GM21576 (cell line): Measurements from ENCODE around the gene TXK.

Experiments
- ATAC-seq: cut with Tn5 transposase; IDR thresholded peaks from one replicate; pipeline ENCODE4 v1.9.1; 2021; ENCODE audit warnings: mild to moderate bottlenecking, moderate library complexity; ENCODE audit not compliant: unreplicated experiment

Gene TXK

GRCh38 chr4:48108309-48109073, 25.6 kb downstream of the TXK start:
- no peak for ATAC-seq

GRCh38 chr4:48105230-48105629, 28.8 kb downstream of the TXK start:
- no peak for ATAC-seq

- ATAC-seq = no peak
Observed at GRCh38 chr4:48103483-48104139, 30.4 kb downstream of the TXK start.

- ATAC-seq = no peak
Observed at GRCh38 chr4:48102303-48102702, 31.7 kb downstream of the TXK start.

GRCh38 chr4:48100256-48100655, 33.8 kb downstream of the TXK start:
- no peak for ATAC-seq

- ATAC-seq = no peak
Observed at GRCh38 chr4:48095441-48095840, 38.6 kb downstream of the TXK start.

- no peak for ATAC-seq
Observed at GRCh38 chr4:48093991-48094416, 40.0 kb downstream of the TXK start.

GRCh38 chr4:48090621-48091020, 43.4 kb downstream of the TXK start:
- ATAC-seq = no peak

- ATAC-seq = no peak
Observed at GRCh38 chr4:48085821-48086589, 48.0 kb downstream of the TXK start.

- ATAC-seq = no peak
Observed at GRCh38 chr4:48082956-48083355, 51.1 kb downstream of the TXK start.

- ATAC-seq = no peak
Observed at GRCh38 chr4:48081196-48081595, 52.9 kb downstream of the TXK start.

GRCh38 chr4:48079972-48080391, 54.1 kb downstream of the TXK start:
- ATAC-seq = no peak

- ATAC-seq = no peak
Observed at GRCh38 chr4:48078862-48079655, 55.0 kb downstream of the TXK start.

- no peak for ATAC-seq
Observed at GRCh38 chr4:48078425-48078824, 55.6 kb downstream of the TXK start.

- ATAC-seq = no peak
Observed at GRCh38 chr4:48074657-48075056, 59.4 kb downstream of the TXK start.

GRCh38 chr4:48073567-48074103, 60.4 kb downstream of the TXK start:
- ATAC-seq = no peak

- ATAC-seq = no peak
Observed at GRCh38 chr4:48071191-48071590, 62.9 kb downstream of the TXK start.

GRCh38 chr4:48069026-48069425, 65.0 kb downstream of the TXK start:
- no peak for ATAC-seq

- no peak for ATAC-seq
Observed at GRCh38 chr4:48068182-48068581, 65.9 kb downstream of the TXK start.

- no peak for ATAC-seq
Observed at GRCh38 chr4:48067536-48067935, 66.5 kb downstream of the TXK start.

GRCh38 chr4:48065587-48066052, 68.4 kb downstream of the TXK start:
- no peak for ATAC-seq
